NCI-H748 (cell line): ENCODE measurements around the gene PLCE1.
"Not testable (repeated sequence)": the region's sequence is repeated elsewhere in the genome, so short reads cannot be mapped to it uniquely, and the experiment has no call there.

Experiments
- DNase-seq: peaks from one replicate; lab custom pipeline; 2025; ENCODE audit not compliant: unreplicated experiment; lab: John Stamatoyannopoulos, UW

Gene PLCE1

DNA sequence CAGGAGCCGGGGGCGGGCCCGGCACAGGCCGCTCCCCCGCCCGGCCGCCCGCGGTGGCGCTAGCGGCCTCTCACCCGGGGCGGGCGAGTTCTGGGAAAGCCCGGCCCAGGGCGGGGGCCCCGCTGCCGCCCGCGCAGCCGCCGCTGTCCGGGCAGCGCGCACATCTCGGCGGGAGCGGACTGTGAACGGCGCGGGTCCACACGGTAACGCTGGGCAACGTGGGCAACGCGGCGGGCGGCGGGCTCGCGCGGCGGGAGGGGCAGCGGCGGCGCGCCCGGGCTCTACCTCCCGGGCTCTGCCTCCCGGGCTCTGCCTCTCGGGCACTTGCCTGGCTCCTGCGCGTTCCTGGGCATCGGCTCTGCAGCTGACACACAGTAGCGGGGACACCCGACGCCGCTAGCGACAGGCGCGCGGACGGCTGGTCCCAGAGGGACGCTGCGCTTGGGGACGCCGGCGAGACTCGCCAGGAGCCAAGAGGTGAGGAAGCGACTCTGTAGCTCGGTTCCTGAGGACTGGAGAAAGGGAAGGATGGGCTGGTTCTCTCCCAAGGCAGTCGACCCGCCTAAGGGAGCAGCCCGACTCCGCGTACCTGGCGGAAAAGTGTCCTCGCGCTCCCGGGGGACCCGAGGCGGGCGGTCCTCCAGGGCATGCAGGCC is at the start of gene PLCE1:
PLCE1 (plus strand) TSS at position 150 of the 656 bp plus-strand sequence. CDS start 37,116 bp downstream, outside the sequence.
- DNase-seq = peak; percentile 71

DNA sequence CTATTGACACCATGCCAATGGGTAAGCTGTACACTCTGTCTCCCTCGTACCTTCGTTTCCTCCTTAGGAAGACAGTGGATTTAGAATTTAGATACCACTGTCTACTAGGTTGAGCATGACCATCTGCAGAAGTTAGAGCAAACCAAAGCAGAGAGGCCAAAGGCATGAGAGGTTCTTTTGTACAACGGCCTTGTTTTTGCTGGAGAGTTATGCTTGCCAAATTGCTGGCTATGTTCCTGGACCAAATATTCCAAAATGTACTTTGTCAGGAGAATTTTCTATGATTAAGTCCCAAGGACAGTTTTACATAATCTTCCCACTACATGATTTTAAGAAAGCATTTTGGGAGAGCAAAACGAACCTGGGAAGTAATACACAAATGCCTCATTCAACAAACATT is 47.9 kb upstream of the PLCE1 start:
- no peak for DNase-seq

DNA sequence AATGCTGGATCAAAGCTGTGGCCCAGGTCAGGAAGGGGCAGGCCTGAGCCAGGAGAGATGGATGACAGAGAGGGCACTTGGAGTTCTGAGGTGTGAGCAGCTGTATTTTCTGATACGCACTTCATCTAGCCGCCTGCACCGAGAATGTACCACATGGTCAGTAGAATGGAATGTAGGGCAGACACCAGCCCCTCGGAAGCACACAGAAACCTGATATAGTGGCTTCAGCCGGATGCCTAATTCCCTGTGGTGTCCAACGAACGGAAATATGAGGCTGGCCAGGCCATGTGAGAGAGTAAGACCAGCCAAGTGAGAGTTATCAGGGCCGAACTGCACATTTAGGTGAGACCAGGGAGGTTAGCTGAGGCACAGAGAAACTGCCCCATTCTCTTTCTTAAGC is 46.7 kb upstream of the PLCE1 start:
- no peak for DNase-seq

DNA sequence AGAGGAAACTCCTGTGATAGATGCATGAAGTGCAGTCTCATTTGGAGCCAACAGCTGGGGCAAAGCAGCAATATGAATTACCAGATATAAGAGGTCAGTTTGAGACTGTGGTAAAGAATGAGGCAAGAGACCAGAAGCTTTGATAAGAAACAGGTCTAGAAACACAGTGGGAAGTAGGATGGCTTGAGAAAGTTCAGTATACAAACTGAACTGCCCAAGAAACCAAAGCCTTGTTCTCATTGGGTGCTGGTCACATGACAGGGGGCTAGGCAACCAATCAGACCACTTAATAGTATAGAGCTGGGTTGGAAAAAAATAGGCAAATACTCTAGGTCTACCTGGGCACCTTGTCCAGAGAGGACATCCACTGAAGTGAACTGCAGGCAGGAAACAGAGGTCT is 46.2 kb upstream of the PLCE1 start:
- DNase-seq = no peak

DNA sequence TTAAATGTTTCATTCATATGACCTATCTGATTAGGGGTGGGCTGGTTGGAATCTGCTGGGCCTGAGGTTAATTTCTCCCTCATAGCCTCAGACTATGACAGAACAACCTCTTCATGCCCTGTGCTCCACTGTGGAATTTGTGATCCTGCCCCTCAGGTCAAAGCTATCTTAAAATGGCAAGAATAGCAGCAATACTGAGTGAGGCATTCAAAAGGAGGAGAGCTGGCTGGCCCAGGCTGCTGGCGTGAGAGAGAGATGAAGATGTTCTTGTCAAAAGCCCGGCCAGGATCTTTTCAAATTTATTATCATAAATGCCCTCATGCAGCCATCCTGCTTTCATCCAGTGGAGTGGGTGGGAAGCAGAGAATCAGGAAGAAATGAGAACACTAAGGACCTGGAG is 41.8 kb upstream of the PLCE1 start:
- no peak for DNase-seq

DNA sequence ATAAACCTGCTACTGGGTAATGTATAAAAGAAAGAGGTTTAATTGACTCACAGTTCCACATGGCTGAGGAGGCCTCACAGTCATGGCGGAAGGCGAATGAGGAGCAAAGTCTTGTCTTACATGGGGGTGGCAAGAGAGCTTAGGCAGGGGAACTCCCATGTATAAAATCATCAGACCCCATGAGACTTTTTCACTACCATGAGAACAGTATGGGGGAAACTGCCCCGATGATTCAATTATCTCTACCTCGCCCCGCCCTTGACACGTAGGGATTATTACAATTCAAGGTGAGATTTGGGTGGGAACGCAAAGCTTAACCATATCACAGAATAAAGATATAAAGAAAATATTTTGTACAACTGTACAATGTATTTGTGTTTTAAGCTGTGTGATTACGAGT is 39.4 kb upstream of the PLCE1 start:
- DNase-seq = no peak

DNA sequence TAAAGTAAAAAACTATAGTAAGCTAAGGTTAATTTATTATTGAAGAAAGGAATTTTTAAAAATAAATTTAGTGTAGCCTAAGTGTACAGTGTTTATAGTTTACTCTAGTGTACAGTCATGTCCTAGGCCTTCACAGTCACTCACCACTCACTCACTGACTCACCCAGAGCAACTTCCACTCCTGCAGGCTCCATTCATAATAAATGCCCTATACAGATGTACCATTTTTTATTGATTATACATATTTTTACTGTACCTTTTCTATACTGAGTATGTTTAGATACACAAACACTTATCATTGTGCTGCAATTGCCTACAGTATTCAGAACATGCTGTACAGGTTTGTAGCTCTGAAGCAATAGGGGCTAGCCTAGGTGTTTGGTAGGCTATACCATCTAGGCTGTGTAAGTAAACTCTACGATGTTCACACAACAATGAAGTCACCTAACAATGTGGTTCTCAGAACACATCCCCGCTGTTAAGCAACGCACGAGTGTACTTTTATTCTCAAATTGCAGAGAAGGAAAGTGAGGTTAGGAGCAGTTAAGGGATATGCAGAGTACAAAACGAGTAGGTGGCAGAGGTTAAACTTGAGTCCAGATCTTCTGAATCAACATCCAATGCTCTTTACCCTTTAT is 38.9 kb upstream of the PLCE1 start:
- no peak for DNase-seq

DNA sequence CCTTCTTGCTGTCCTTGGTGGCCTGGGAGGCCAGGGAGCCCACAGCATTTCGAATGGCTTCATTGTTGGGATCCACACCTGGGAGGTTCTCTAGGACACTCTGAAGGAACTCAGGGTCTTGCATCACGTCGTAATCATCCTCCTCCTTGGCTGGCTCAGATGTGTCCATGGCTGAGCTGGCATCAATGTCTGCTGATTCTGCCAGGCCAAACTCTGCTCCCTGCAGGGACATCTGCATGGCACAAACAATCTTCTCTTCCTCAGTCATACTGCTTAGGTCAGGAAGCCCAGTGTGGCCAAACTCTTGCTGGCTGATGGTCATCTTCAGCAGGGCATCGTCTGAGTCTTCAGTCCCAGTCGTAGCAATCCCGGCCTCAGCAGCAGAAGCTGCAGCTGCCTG is 34.9 kb upstream of the PLCE1 start:
- no peak for DNase-seq

DNA sequence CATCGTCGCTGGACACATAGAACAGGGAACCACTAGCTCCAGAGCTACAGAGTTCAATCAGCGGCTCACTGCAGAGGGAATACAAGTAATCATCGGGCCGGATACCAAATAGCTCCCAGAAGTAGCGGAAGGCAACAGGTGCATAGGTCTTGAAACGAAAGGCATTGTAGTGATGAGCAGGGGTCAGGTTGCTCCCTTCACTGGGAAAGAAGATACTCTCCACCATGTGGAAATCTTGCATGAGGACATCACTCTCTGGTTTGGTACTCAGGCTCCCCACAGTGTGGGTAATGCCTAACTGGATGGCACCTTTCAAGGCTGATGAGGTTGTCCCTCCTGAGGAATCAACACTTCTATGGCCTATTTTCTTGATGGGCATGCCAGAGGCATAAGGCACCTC is 32.7 kb upstream of the PLCE1 start:
- DNase-seq = not testable (repeated sequence)

DNA sequence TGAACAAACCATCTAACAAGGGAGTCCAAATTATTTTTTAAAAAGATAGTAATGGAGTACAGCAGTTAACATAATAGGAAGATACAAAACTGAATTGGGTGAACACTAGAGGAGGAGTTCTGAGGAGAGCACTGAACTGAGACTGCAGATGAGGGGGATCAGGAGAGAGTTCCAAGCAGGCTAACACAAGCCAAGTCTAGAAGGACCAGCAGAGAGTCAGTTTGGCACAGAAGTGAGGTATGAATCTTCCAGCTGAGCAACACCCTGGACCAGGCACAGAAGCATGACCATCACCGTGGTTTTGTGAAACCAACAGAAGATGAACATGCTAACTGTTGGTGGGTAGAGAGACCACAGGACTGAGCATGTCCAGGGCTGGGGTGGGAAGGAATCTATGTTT is 30.8 kb upstream of the PLCE1 start:
- no peak for DNase-seq

DNA sequence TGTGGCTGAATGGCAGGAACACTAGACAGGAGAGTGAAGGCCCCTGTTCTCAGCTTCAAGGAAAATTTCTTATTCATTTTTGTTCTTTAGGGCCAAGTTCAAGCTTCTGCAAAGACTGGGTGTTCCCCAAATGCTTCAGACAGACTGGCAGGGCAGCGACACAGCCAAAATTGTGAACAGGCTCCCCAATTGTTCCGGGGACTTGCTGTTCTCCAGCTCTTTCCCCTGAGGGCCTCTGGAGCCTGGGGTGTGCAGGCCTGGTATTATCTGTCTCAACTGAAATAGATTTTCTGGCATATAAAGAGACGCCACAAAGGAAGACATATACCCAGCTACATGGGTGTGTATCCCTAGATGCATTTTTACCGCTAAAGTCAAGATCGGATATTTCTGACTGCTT is 30.3 kb upstream of the PLCE1 start:
- no peak for DNase-seq

DNA sequence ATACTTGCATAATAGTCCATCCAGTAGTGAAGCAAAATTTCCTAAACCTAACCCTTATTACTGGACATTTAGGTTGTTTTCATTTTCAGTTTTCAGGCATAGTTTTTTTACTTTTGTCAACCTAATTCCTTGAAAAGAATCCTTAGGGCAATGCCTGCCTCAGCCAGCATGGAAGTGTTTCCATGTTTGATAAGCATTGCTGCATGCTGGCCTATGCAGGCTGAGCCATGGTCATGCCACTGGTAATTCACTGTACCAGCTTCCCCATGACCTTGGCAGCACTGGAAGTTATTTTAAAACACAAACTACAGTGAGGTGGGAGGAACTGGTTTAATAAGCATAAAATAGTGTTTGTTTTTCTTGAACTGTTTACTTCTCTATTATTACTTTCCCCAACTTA is 27.8 kb upstream of the PLCE1 start:
- DNase-seq = no peak

DNA sequence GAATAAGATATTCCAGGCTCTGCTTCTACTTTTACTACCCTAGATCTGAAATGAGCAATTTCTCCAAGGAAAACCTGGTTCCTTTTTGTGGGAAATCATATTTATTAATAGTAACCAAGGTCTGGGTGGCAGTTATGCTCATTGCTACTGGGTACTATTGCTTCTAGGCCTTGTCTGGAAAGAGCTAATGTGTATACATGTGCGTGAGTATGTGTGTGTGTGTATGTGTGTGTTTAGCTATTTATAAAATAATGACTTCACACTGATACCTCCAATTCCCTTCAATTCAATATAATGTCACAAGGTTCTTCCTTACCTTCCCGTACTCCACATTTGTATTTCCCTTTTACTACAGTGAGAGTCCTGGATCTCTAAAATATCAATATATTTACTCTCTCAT is 26.0 kb upstream of the PLCE1 start:
- no peak for DNase-seq

DNA sequence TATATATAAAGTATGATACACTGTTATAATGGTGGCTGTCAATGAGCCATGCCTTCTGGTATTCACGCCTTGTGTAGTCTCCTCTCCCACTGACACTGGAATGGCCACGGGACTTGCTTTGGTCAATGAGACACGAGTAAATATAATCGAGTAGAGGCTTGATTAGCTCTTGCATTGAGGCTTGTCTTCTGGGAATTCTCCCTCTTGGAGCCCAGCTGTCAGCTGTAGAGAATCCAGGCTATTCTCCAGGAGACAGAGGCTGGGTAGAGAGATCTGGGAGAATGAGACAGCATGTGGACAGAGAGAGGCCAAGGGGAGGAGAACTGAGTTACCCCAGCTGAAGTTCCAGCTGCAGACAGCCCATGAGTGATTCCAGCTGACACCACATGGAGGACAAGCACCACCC is 25.2 kb upstream of the PLCE1 start:
- no peak for DNase-seq

DNA sequence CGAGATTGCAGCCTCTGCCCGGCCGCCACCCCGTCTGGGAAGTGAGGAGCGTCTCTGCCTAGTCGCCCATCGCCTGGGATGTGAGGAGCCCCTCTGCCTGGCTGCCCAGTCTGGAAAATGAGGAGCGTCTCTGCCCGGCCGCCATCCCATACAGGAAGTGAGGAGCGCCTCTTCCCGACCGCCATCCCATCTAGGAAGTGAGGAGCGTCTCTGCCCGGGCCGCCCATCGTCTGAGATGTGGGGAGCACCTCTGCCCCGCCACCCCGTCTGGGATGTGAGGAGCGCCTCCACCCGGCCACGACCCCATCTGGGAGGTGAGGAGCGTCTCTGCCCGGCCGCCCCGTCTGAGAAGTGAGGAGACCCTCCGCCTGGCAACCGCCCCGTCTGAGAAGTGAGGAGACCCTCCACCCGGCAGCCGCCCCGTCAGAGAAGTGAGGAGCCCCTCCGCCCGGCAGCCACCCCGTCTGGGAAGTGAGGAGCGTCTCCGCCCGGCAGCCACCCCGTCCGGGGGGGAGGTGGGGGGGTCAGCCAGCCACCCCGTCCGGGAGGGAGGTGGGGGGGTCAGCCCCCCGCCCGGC is 23.2 kb upstream of the PLCE1 start:
- DNase-seq = not testable (repeated sequence)

DNA sequence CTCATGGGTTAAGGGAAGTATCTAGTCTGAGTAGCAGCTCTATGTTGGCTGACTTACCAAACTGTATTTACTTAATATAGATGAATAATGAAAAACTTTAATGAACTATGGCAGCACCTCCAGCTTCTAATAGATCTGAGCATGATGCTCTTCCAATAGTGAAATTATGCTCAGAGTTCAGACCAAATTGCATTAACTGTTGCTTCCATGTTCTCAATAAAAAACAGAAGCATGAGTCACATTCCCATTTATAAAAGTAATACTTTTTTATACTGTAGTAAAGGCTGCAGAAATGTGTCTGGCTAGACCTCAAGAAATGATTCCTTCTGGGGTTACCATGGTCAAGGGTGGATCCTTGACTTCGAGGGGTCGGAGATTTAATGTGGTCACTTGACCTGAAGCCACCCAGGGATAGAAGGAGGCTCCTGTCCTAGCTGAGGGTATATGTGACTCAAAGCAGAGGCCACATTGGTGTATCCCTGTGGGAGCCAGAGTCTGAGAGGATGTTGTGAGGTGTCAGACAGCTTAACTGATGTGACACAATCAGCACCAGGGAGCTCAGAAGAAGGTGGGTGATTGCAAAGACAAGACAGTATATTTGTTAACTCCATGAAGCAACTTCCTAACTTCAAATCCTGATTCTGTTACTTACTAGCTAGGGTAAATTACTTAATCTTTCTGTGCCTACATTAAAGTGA is 19.8 kb upstream of the PLCE1 start:
- DNase-seq = no peak

DNA sequence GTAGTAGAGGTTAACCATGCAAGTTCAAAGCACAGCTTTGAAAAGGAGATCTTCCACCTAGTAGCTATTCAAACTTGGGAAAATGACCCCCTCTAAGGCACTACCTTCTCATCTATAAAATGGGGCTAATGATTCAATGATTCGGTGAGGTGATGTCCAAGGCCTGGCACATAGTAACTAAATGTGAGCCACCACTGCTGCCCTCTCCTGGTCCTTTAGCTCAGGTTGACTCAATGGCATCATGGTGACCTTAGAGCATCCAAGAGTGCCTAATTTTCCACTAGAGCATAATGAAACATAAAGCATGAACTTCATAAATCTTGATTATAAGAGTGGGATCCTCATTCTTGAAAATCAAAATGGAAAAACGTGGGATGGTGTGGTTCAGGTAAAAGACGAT is 16.3 kb upstream of the PLCE1 start:
- no peak for DNase-seq

DNA sequence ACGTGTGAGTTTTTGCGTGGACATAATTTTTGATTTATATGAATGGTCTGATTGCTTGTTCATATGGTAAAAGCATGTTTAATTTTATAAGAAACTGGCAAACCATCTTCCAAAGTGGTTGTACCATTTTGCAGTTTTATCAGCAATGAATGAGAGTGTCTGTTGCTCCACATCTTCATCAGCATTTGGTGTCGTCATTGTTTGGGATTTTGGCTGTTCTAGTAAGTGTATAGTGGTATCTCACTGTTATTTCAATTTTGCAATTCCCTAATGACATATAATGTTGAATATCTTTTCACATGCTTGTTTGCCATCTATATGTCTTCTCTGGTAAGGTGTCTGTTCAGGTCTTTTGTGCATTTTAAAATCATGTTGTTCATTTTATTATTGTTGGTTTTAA is 13.2 kb upstream of the PLCE1 start:
- no peak for DNase-seq

DNA sequence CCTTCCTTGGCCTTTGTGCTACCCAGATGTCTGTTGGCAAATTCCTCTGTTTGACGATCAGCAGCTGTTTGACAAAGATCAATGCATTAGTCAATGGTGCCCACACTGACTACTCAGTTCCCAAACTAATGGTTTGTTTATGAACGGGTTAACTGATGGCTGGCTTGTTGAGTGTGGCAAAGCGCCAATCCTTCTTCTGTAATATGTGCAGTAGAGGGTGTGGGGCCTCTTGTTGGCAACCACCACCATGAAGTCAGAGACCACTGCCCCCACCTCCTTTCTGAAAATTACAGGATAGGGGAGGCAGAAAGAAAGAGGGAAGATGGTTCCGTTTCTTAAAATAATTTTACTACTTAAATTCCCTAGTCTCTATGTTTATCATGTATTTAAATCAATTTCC is 2.6 kb upstream of the PLCE1 start:
- no peak for DNase-seq

DNA sequence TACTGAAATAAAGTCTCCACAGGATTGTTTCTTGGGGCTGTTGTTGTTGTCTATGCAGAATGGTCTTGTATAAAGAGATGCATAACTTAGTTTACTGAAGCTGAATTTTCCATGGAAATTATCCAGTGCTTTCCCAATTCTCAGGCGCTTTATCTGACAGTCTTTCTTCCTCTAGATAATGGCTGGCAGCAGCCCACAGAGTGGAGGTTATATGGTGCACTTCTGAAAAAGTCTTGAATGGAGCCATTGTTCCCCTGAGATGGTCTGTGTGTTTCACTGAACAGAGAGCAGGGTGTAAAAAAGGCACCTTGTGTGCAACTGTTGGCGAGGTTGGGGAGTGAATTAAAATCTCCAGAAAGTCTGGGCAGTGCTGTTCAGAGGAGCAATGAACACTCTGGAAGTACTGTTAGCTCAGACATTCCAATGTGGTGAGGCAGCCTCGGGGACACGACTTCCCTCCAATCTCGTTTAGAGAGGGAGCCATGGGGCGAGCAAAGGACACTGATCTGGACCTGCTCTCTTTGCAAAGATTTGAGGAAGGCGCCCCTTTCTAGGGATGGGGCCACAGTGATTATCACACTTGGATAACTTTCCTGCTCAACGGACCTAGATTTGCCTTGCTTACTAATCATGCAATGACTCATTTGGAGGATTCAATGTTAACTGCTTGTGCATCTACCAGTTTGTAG is 2.0 kb upstream of the PLCE1 start:
- no peak for DNase-seq

DNA sequence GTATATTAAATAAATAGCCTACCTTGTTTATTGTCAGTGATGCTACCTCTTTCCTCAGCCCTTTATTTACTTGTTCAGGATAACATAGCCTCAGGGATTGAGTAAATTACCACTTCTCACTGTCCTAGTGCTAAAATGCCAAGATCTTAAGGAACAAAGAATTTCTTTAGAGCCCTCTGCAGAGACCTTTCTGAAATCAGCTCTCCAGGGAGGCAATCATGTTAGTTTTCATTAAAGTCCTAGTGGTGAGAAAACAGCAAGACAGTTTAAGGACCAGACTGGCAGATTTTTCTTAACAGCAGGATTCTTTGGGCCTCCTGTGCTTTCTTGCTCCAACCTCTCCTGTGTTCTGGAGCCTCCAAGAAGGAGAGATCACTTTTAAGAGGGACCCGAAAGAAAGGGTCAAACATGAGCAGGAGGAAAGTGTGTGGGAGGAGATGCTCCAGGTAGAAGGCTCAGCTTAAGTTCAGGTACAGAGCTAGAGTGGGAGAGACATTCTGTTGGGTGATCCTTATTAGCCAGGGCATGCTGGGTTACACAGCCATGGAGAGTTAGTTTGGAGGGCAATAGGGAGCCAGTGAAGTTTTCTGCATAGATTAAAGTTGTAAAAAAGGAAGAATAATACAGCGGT is 1.2 kb upstream of the PLCE1 start:
- DNase-seq = no peak
